Measurements from ENCODE around the gene CNOT11.
"Not testable (repeated sequence)": the region's sequence is repeated elsewhere in the genome, so short reads cannot be mapped to it uniquely, and the experiment has no call there.

CNOT11 gene

DNA sequence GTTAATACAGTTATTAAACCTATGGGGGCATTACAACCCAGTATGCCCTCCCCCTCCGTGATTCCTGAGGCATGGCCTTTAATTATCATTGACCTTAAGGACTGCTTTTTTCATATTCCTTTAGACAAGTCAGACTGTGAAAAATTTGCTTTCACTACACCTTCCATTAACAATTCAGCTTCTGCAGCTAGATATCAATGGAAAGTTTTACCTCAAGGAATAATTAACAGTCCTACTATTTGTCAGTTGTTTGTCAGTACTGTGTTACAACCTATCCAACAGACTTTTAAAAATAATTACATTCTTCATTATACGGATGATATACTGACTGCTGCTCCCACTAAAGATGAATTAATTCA is 12.9 kb upstream of the CNOT11 start:
- not testable (repeated sequence) for H3K36me3 ChIP-seq (ENCODE audit: control insufficient read depth in 1 of 2, insufficient read depth in 2 of 2, low read depth in 1 of 2, low read length in 2 of 2); H2BK12ac ChIP-seq (ENCODE audit: low read length in 2 of 2); H3K9me3 ChIP-seq (ENCODE audit: control insufficient read depth, low read length); H3K23ac ChIP-seq (ENCODE audit: low read length in 2 of 2); H2AFZ ChIP-seq (ENCODE audit: low read depth, low read length); H3K27me3 ChIP-seq (ENCODE audit: control insufficient read depth in 1 of 2, insufficient read depth in 1 of 2, low read length in 2 of 2); H3K9ac ChIP-seq (ENCODE audit: low read length); DNase-seq; H2AK5ac ChIP-seq (ENCODE audit: low read length, severe bottlenecking); H3K18ac ChIP-seq (ENCODE audit: low read depth in 1 of 2, low read length in 2 of 2); H3K4me3 ChIP-seq (ENCODE audit: insufficient read depth in 1 of 2, low read depth in 1 of 2, low read length in 2 of 2); H3K14ac ChIP-seq (ENCODE audit: low read length in 2 of 2); H4K91ac ChIP-seq (ENCODE audit: low read length); H3K4ac ChIP-seq (ENCODE audit: low read depth in 1 of 2, low read length in 2 of 2); H3K4me1 ChIP-seq (ENCODE audit: control insufficient read depth, insufficient read depth, low read depth, low read length); H3K79me1 ChIP-seq (replicated peaks; ENCODE audit: low read length, poor library complexity, severe bottlenecking); H2BK15ac ChIP-seq (ENCODE audit: low read depth, poor library complexity, severe bottlenecking); H3K27ac ChIP-seq (ENCODE audit: low read length, poor library complexity, severe bottlenecking); H2BK5ac ChIP-seq (ENCODE audit: low read depth, low read length, poor library complexity, severe bottlenecking); H2BK120ac ChIP-seq (ENCODE audit: low read depth, low read length); H4K8ac ChIP-seq (ENCODE audit: low read length)
- WGBS: 92% methylated on average over 2 of the region's 2 CpGs
- peak overlapping the region; percentile 33 for H3K4me2 ChIP-seq (ENCODE audit: low read length, poor library complexity, severe bottlenecking)

DNA sequence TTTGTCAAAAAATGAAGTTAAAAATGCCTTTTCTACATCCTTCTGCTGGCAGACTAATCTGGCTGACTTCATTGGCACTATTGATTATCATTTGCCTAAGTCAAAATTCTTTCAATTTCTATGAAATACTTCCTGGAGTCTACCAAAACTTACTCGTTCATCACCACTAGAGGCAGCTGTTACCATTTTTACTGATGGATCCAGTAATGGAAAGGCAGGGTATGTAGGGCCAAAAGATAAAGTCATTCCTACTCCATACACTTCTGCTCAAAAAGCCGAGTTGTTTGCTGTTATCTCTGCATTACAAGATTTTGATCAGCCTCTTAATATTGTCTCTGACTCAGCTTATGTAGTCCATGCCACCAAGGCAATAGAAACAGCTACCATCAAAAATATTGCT is 12.0 kb upstream of the CNOT11 start:
- H3K27ac ChIP-seq (ENCODE audit: low read length, poor library complexity, severe bottlenecking); H2BK120ac ChIP-seq (ENCODE audit: low read depth, low read length); H2AK5ac ChIP-seq (ENCODE audit: low read length, severe bottlenecking); H3K79me1 ChIP-seq (replicated peaks; ENCODE audit: low read length, poor library complexity, severe bottlenecking); H3K14ac ChIP-seq (ENCODE audit: low read length in 2 of 2); H3K4me2 ChIP-seq (ENCODE audit: low read length, poor library complexity, severe bottlenecking); H4K8ac ChIP-seq (ENCODE audit: low read length); H3K4me1 ChIP-seq (ENCODE audit: control insufficient read depth, insufficient read depth, low read depth, low read length); H3K9me3 ChIP-seq (ENCODE audit: control insufficient read depth, low read length); H3K36me3 ChIP-seq (ENCODE audit: control insufficient read depth in 1 of 2, insufficient read depth in 2 of 2, low read depth in 1 of 2, low read length in 2 of 2); H3K4ac ChIP-seq (ENCODE audit: low read depth in 1 of 2, low read length in 2 of 2); H3K23ac ChIP-seq (ENCODE audit: low read length in 2 of 2); H3K18ac ChIP-seq (ENCODE audit: low read depth in 1 of 2, low read length in 2 of 2); H2BK12ac ChIP-seq (ENCODE audit: low read length in 2 of 2); H4K91ac ChIP-seq (ENCODE audit: low read length); H3K27me3 ChIP-seq (ENCODE audit: control insufficient read depth in 1 of 2, insufficient read depth in 1 of 2, low read length in 2 of 2); H2AFZ ChIP-seq (ENCODE audit: low read depth, low read length); H3K4me3 ChIP-seq (ENCODE audit: insufficient read depth in 1 of 2, low read depth in 1 of 2, low read length in 2 of 2); H2BK15ac ChIP-seq (ENCODE audit: low read depth, poor library complexity, severe bottlenecking); H2BK5ac ChIP-seq (ENCODE audit: low read depth, low read length, poor library complexity, severe bottlenecking): not testable (repeated sequence)
- 46% methylated on average over 2 of the region's 2 CpGs for WGBS
- peak; percentile 20 for DNase-seq
- H3K9ac ChIP-seq (ENCODE audit: low read length): peak overlapping the region; percentile 11

DNA sequence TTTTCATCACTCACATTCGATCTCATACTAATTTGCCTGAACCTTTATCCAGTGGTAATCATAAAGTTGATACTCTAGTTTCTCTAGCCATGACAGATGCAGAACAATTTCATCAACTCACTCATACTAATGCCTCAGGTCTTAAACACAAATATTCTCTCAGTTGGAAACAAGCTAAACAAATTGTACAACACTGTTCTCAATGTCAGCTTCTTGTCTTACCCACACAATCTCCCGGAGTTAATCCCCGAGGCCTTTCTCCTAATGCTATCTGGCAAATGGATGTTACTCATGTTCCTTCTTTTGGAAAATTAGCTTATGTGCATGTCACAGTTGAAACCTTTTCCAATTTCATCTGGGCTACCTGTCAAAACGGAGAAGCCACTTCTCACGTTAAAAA is 11.5 kb upstream of the CNOT11 start:
- 80% methylated on average over 5 of the region's 5 CpGs for WGBS
- H3K4ac ChIP-seq (ENCODE audit: low read depth in 1 of 2, low read length in 2 of 2): no peak overlapping the region

DNA sequence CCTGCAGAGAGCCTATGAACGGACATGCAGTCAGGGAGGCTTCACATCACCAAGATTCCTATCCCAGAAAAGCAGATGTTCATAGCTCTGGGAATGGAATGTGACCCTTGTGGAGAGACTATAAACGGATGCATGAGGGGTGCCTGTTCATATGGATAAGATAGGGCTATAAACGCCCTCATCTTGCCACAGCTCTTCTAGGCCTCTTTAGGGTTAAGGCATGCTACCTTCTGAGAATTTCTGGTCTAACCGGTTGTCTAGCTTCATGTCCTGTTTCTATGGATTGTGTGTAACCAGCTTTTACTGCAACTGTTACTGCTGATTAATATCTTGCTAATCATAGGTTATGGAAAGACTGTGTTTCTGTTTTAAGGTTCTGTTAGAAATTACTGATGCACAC is 8.3 kb upstream of the CNOT11 start:
- H3K79me1 ChIP-seq (replicated peaks; ENCODE audit: low read length, poor library complexity, severe bottlenecking); H4K91ac ChIP-seq (ENCODE audit: low read length); H3K36me3 ChIP-seq (ENCODE audit: control insufficient read depth in 1 of 2, insufficient read depth in 2 of 2, low read depth in 1 of 2, low read length in 2 of 2); H2BK5ac ChIP-seq (ENCODE audit: low read depth, low read length, poor library complexity, severe bottlenecking); H2BK15ac ChIP-seq (ENCODE audit: low read depth, poor library complexity, severe bottlenecking); H3K4ac ChIP-seq (ENCODE audit: low read depth in 1 of 2, low read length in 2 of 2); H4K8ac ChIP-seq (ENCODE audit: low read length); H3K27ac ChIP-seq (ENCODE audit: low read length, poor library complexity, severe bottlenecking); H3K18ac ChIP-seq (ENCODE audit: low read depth in 1 of 2, low read length in 2 of 2); H3K4me3 ChIP-seq (ENCODE audit: insufficient read depth in 1 of 2, low read depth in 1 of 2, low read length in 2 of 2); H2AFZ ChIP-seq (ENCODE audit: low read depth, low read length); H3K9ac ChIP-seq (ENCODE audit: low read length); H3K27me3 ChIP-seq (ENCODE audit: control insufficient read depth in 1 of 2, insufficient read depth in 1 of 2, low read length in 2 of 2); H2AK5ac ChIP-seq (ENCODE audit: low read length, severe bottlenecking); DNase-seq; H3K23ac ChIP-seq (ENCODE audit: low read length in 2 of 2); H3K4me2 ChIP-seq (ENCODE audit: low read length, poor library complexity, severe bottlenecking); H3K4me1 ChIP-seq (ENCODE audit: control insufficient read depth, insufficient read depth, low read depth, low read length); H2BK12ac ChIP-seq (ENCODE audit: low read length in 2 of 2); H3K14ac ChIP-seq (ENCODE audit: low read length in 2 of 2); H3K9me3 ChIP-seq (ENCODE audit: control insufficient read depth, low read length); H2BK120ac ChIP-seq (ENCODE audit: low read depth, low read length): not testable (repeated sequence)
- 88% methylated on average over 3 of the region's 4 CpGs for WGBS

More for the DNA sequence above, 11.5 kb upstream of the CNOT11 start:
- no peak overlapping the region for H4K91ac ChIP-seq (ENCODE audit: low read length)
- H3K4me3 ChIP-seq (ENCODE audit: insufficient read depth in 1 of 2, low read depth in 1 of 2, low read length in 2 of 2): no peak overlapping the region
- H2BK15ac ChIP-seq (ENCODE audit: low read depth, poor library complexity, severe bottlenecking): no peak overlapping the region
- H2BK5ac ChIP-seq (ENCODE audit: low read depth, low read length, poor library complexity, severe bottlenecking): no peak overlapping the region
- no peaks in the 10 kb centered on the region for H3K9me3 ChIP-seq (ENCODE audit: control insufficient read depth, low read length)
- no peaks in the 10 kb centered on the region for H3K27me3 ChIP-seq (ENCODE audit: control insufficient read depth in 1 of 2, insufficient read depth in 1 of 2, low read length in 2 of 2)
- H2AK5ac ChIP-seq (ENCODE audit: low read length, severe bottlenecking): no peak overlapping the region
- no peak overlapping the region for H4K8ac ChIP-seq (ENCODE audit: low read length)
- H3K23ac ChIP-seq (ENCODE audit: low read length in 2 of 2): no peak overlapping the region
- no peak overlapping the region for H3K4me2 ChIP-seq (ENCODE audit: low read length, poor library complexity, severe bottlenecking)
- H2BK12ac ChIP-seq (ENCODE audit: low read length in 2 of 2): no peak overlapping the region
- no peak overlapping the region for H2BK120ac ChIP-seq (ENCODE audit: low read depth, low read length)
- H2AFZ ChIP-seq (ENCODE audit: low read depth, low read length): no peak overlapping the region
- peaks cover 3% of the 10 kb centered on the region for H3K4me1 ChIP-seq (ENCODE audit: control insufficient read depth, insufficient read depth, low read depth, low read length)
- H3K27ac ChIP-seq (ENCODE audit: low read length, poor library complexity, severe bottlenecking): no peak overlapping the region
- no peak overlapping the region for H3K9ac ChIP-seq (ENCODE audit: low read length)
- no peak overlapping the region for H3K18ac ChIP-seq (ENCODE audit: low read depth in 1 of 2, low read length in 2 of 2)
- no peak for DNase-seq
- no peak overlapping the region for H3K14ac ChIP-seq (ENCODE audit: low read length in 2 of 2)
- no peaks in the 10 kb centered on the region for H3K36me3 ChIP-seq (ENCODE audit: control insufficient read depth in 1 of 2, insufficient read depth in 2 of 2, low read depth in 1 of 2, low read length in 2 of 2)
- H3K79me1 ChIP-seq (replicated peaks; ENCODE audit: low read length, poor library complexity, severe bottlenecking): no peaks in the 10 kb centered on the region

Data from mesenchymal stem cell (in vitro differentiated cells and primary cell).